ENCODE results near the gene DOLK.

The DOLK gene

GRCh38 chr9:128908372-128908771, 39.0 kb downstream of the DOLK start:
- H3K4me3 ChIP-seq (replicated peaks; ENCODE audit: low read depth, low read length) = no peak overlapping the region
- no peak for DNase-seq (ENCODE audit: extremely low read depth, low read depth)

GRCh38 chr9:128906741-128907140, 40.7 kb downstream of the DOLK start:
- TF ChIP-seq, protein P1, sequence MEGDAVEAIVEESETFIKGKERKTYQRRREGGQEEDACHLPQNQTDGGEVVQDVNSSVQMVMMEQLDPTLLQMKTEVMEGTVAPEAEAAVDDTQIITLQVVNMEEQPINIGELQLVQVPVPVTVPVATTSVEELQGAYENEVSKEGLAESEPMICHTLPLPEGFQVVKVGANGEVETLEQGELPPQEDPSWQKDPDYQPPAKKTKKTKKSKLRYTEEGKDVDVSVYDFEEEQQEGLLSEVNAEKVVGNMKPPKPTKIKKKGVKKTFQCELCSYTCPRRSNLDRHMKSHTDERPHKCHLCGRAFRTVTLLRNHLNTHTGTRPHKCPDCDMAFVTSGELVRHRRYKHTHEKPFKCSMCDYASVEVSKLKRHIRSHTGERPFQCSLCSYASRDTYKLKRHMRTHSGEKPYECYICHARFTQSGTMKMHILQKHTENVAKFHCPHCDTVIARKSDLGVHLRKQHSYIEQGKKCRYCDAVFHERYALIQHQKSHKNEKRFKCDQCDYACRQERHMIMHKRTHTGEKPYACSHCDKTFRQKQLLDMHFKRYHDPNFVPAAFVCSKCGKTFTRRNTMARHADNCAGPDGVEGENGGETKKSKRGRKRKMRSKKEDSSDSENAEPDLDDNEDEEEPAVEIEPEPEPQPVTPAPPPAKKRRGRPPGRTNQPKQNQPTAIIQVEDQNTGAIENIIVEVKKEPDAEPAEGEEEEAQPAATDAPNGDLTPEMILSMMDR (IDR thresholded peaks at IDR 0.05; ENCODE audit: low read depth, low read length, missing control alignments) = no peak
- H3K4me3 ChIP-seq (replicated peaks; ENCODE audit: low read depth, low read length) = no peak overlapping the region
- DNase-seq (ENCODE audit: extremely low read depth, low read depth) = no peak

More at GRCh38 chr9:128908372-128908771, 39.0 kb downstream of the DOLK start:
- TF ChIP-seq, protein P1 (IDR thresholded peaks at IDR 0.05; ENCODE audit: low read depth, low read length, missing control alignments) = no peak

DNA sequence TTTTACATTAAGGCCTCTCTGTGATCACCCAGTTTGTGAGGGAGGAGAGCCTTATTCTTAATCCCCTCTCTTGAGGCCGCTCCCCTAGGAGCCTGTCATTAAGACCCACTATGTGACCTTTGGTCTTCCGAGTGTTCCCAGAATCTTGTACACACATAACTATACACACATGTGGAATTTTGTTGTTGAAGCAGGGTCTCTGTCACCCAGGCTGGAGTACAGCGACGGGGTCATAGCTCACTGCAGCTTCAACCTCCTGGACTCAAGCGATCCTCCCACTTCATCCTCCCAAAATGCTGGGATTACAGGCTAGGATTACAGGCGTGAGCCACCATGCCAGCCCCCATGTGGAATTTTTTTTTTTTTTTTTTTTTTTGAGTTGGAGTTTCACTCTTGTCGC, 41.4 kb downstream of the DOLK start:
- DNase-seq (ENCODE audit: extremely low read depth, low read depth) = no peak

GRCh38 chr9:128903871-128904620, 43.4 kb downstream of the DOLK start:
- H3K4me3 ChIP-seq (replicated peaks; ENCODE audit: low read depth, low read length) = no peak overlapping the region
- no peak for DNase-seq (ENCODE audit: extremely low read depth, low read depth)
- TF ChIP-seq, protein P1 (IDR thresholded peaks at IDR 0.05; ENCODE audit: low read depth, low read length, missing control alignments) = no peak

More for the DNA sequence above, 41.4 kb downstream of the DOLK start:
- TF ChIP-seq, protein P1 (IDR thresholded peaks at IDR 0.05; ENCODE audit: low read depth, low read length, missing control alignments) = no peak
- H3K4me3 ChIP-seq (replicated peaks; ENCODE audit: low read depth, low read length) = no peak overlapping the region

- TF ChIP-seq, protein P1 (IDR thresholded peaks at IDR 0.05; ENCODE audit: low read depth, low read length, missing control alignments) = no peak
- no peak overlapping the region for H3K4me3 ChIP-seq (replicated peaks; ENCODE audit: low read depth, low read length)
- no peak for DNase-seq (ENCODE audit: extremely low read depth, low read depth)
Measured at GRCh38 chr9:128903079-128903461, 44.3 kb downstream of the DOLK start.

DNA sequence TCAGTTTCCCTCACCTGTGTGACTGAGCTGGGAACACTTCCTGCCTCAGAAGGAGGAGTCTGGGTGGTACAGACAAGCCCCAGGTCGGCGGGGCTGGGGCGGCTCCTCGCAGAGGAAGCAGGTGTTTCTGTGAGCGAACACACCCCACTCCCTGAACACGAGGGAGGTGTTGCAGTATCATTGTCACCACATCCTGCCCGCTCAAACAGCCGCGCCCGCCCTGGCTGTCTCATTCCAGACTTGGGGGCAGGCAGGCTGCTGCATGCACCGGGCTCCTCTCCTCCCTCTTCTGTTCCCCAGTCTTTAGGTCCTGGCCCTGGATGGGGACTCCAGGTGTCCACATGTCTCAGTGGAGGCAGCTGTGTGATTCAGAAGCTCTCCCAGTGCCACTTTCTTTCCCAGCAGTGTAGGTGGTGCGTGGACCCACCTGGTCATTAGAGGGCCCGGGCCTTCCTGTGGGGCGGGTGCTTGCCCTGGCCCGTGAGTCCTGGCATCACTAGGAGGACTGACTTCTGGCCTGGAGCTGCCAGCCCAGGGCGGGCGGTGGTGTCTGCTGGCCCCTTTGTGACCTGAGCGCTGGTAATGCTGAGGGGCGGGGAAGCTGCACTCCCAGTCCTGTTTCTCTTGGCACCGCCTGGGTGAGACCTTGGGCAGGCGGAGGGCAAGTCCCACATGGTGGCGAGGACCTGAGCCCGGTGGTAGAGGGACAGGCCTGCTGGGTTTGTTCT, 44.9 kb downstream of the DOLK start:
- TF ChIP-seq, protein P1 (IDR thresholded peaks at IDR 0.05; ENCODE audit: low read depth, low read length, missing control alignments) = no peak
- H3K4me3 ChIP-seq (replicated peaks; ENCODE audit: low read depth, low read length) = no peak overlapping the region
- no peak for DNase-seq (ENCODE audit: extremely low read depth, low read depth)

All from HFF-Myc (cell line).